IPS-15b (cell line): ENCODE results near the gene MYO15B.

Source experiments
- H3K27me3 ChIP-seq: one replicate; pipeline ENCODE4 v1.6.1; 2013; ENCODE audit warnings: low read length; ENCODE audit not compliant: control insufficient read depth, insufficient read depth
- H3K36me3 ChIP-seq: one replicate; pipeline ENCODE4 v1.6.1; 2013; ENCODE audit warnings: low read length; ENCODE audit not compliant: control insufficient read depth, insufficient read depth
- H3K4me1 ChIP-seq: one replicate; pipeline ENCODE4 v1.6.1; 2013; ENCODE audit warnings: mild to moderate bottlenecking, low read length; ENCODE audit not compliant: control insufficient read depth, insufficient read depth
- H3K4me3 ChIP-seq: one replicate; pipeline ENCODE4 v1.5.1; 2013; ENCODE audit warnings: low read depth, low read length
- H3K9ac ChIP-seq: one replicate; pipeline ENCODE4 v1.6.1; 2013; ENCODE audit warnings: low read depth, mild to moderate bottlenecking, low read length
- H3K9me3 ChIP-seq: one replicate; pipeline ENCODE4 v1.6.1; 2013; ENCODE audit warnings: mild to moderate bottlenecking, low read length; ENCODE audit not compliant: control insufficient read depth, insufficient read depth

Gene MYO15B

GRCh38 chr17:75650874-75651273 is 63.3 kb downstream of the MYO15B start:
- H3K4me1 ChIP-seq: no peaks in the 10 kb centered on the region
- peaks cover 18% of the 10 kb centered on the region for H3K36me3 ChIP-seq
- no peaks in the 10 kb centered on the region for H3K27me3 ChIP-seq
- no peak overlapping the region for H3K9ac ChIP-seq
- no peak overlapping the region for H3K4me3 ChIP-seq
- no peaks in the 10 kb centered on the region for H3K9me3 ChIP-seq

GRCh38 chr17:75652341-75652740 is 64.7 kb downstream of the MYO15B start:
- Histone ChIP-seq H3K9ac (no peak overlapping the region), H3K4me1 (no peaks in the 10 kb centered on the region), H3K4me3 (no peak overlapping the region), H3K9me3 (no peaks in the 10 kb centered on the region), H3K27me3 (no peaks in the 10 kb centered on the region), H3K36me3 (peaks cover 18% of the 10 kb centered on the region)

- Histone ChIP-seq H3K4me1 (no peaks in the 10 kb centered on the region), H3K36me3 (peaks cover 18% of the 10 kb centered on the region), H3K4me3 (no peak overlapping the region), H3K27me3 (no peaks in the 10 kb centered on the region), H3K9me3 (no peaks in the 10 kb centered on the region), H3K9ac (no peak overlapping the region)
Observed at GRCh38 chr17:75652934-75653549, 65.4 kb downstream of the MYO15B start.

GRCh38 chr17:75654176-75654575 is 66.6 kb downstream of the MYO15B start:
- Histone ChIP-seq H3K36me3 (peaks cover 15% of the 10 kb centered on the region), H3K27me3 (no peaks in the 10 kb centered on the region), H3K9ac (no peak overlapping the region), H3K9me3 (no peaks in the 10 kb centered on the region), H3K4me1 (no peaks in the 10 kb centered on the region), H3K4me3 (no peak overlapping the region)

GRCh38 chr17:75658237-75658636 is 70.6 kb downstream of the MYO15B start:
- Histone ChIP-seq H3K4me3 (no peak overlapping the region), H3K36me3 (peaks cover 14% of the 10 kb centered on the region), H3K9ac (no peak overlapping the region), H3K4me1 (no peaks in the 10 kb centered on the region), H3K9me3 (no peaks in the 10 kb centered on the region), H3K27me3 (no peaks in the 10 kb centered on the region)

GRCh38 chr17:75661531-75661930 is 73.9 kb downstream of the MYO15B start:
- Histone ChIP-seq H3K9ac (no peak overlapping the region), H3K4me1 (no peaks in the 10 kb centered on the region), H3K4me3 (no peak overlapping the region), H3K9me3 (no peaks in the 10 kb centered on the region), H3K36me3 (peaks cover 19% of the 10 kb centered on the region), H3K27me3 (no peaks in the 10 kb centered on the region)

- no peaks in the 10 kb centered on the region for H3K27me3 ChIP-seq
- H3K9ac ChIP-seq: no peak overlapping the region
- H3K4me1 ChIP-seq: no peaks in the 10 kb centered on the region
- H3K4me3 ChIP-seq: no peak overlapping the region
- no peaks in the 10 kb centered on the region for H3K9me3 ChIP-seq
- H3K36me3 ChIP-seq: peaks cover 19% of the 10 kb centered on the region
Observed at GRCh38 chr17:75662511-75662910, 74.9 kb downstream of the MYO15B start.

- Histone ChIP-seq H3K27me3 (no peaks in the 10 kb centered on the region), H3K4me1 (peaks cover 3% of the 10 kb centered on the region), H3K9me3 (no peaks in the 10 kb centered on the region), H3K9ac (no peak overlapping the region), H3K4me3 (no peak overlapping the region), H3K36me3 (peaks cover 22% of the 10 kb centered on the region)
Observed at GRCh38 chr17:75664099-75664549, 76.5 kb downstream of the MYO15B start.

GRCh38 chr17:75665981-75666380 is 78.4 kb downstream of the MYO15B start:
- no peaks in the 10 kb centered on the region for H3K9me3 ChIP-seq
- H3K9ac ChIP-seq: no peak overlapping the region
- peaks cover 29% of the 10 kb centered on the region for H3K36me3 ChIP-seq
- peaks cover 3% of the 10 kb centered on the region for H3K4me1 ChIP-seq
- no peaks in the 10 kb centered on the region for H3K27me3 ChIP-seq
- H3K4me3 ChIP-seq: peak overlapping the region; percentile 100

- Histone ChIP-seq H3K36me3 (peaks cover 28% of the 10 kb centered on the region), H3K27me3 (no peaks in the 10 kb centered on the region), H3K9me3 (no peaks in the 10 kb centered on the region), H3K4me3 (peak within 1 kb of the TSS; percentile 100), H3K4me1 (peaks cover 3% of the 10 kb centered on the region), H3K9ac (peak within 1 kb of the TSS; percentile 92)
Observed at GRCh38 chr17:75666959-75667790, 79.6 kb downstream of the MYO15B start, which contains the start of the genes RECQL5 and SAP30BP. Gene RECQL5, minus strand, starts transcription at chr17:75667154. Its CDS starts 597 bp downstream, at chr17:75666557. Gene SAP30BP, plus strand, starts transcription at chr17:75667338. Its CDS starts 35 bp downstream, at chr17:75667373.

GRCh38 chr17:75667825-75668224 is 80.2 kb downstream of the MYO15B start:
- Histone ChIP-seq H3K27me3 (no peaks in the 10 kb centered on the region), H3K36me3 (peaks cover 24% of the 10 kb centered on the region), H3K4me1 (peaks cover 3% of the 10 kb centered on the region), H3K9ac (peak overlapping the region; percentile 92), H3K9me3 (no peaks in the 10 kb centered on the region), H3K4me3 (peak overlapping the region; percentile 100)

- Histone ChIP-seq H3K4me1 (peaks cover 3% of the 10 kb centered on the region), H3K27me3 (no peaks in the 10 kb centered on the region), H3K9ac (no peak overlapping the region), H3K36me3 (peaks cover 23% of the 10 kb centered on the region), H3K4me3 (no peak overlapping the region), H3K9me3 (no peaks in the 10 kb centered on the region)
Observed at GRCh38 chr17:75668489-75668888, 80.9 kb downstream of the MYO15B start.
